ENCODE measurements around the gene SUGCT. TPM values are rescaled to one million over a fixed set of nuclear protein-coding genes. Genes with fewer than 3 reads are reported as not detected.
A peak's percentile ranks its signal among the peaks of the same experiment; 100 is the strongest.

Gene SUGCT
- polyA plus RNA-seq, 1 of the 3 experiments (the other 2 are of a cell fraction): 53.7 TPM

- H3K4me1 ChIP-seq (ENCODE audit: control insufficient read depth in 1 of 2, insufficient read depth in 2 of 2, low read depth in 1 of 2, low read length in 1 of 2): peaks cover 12 to 17% of the 10 kb centered on the region in 2 experiments; a peak in 3 of 4 replicates
- no peaks in the 10 kb centered on the region for H3K79me2 ChIP-seq (ENCODE audit: insufficient read depth)
- WGBS (ENCODE audit: low lambda C conversion rate): 82% methylated on average over 5 of the region's 5 CpGs
- POLR2A ChIA-PET: no interaction called here
- no peak for TF ChIP-seq USF2 (IDR thresholded peaks at IDR 0.05; ENCODE audit: borderline replicate concordance, low read depth, low read length)
- H3K9me2 ChIP-seq: no peaks in the 10 kb centered on the region
- H2AFZ ChIP-seq (ENCODE audit: low read depth): 0 out of 2 replicates have a peak overlapping the region, but pooled peaks have one; percentile 2
- no peaks in the 10 kb centered on the region for H3K9me3 ChIP-seq
- no peaks in the 10 kb centered on the region for H3K27me3 ChIP-seq (ENCODE audit: insufficient read depth)
- DNase-seq: no peak
- H3K36me3 ChIP-seq (replicated peaks in 1 of 2; ENCODE audit: control insufficient read depth in 1 of 2, insufficient read depth in 2 of 2, low read length in 1 of 2): no peaks in the 10 kb centered on the region
- CTCF ChIA-PET: interaction anchor here (0.6 to 11.4 kb wide), 21 partner anchors 12 to 1381 kb away, joined by 3 to 96 read pairs (median 6); partner anchors contain the start of gene INHBA
- peak overlapping the region; percentile 36 for H3K9ac ChIP-seq
- peak overlapping the region; percentile 83 to 96 for H3K27ac ChIP-seq (ENCODE audit: low read depth in 2 of 2, low read length in 1 of 2)
- peaks cover 21% of the 10 kb centered on the region for H3F3A ChIP-seq (replicated peaks; ENCODE audit: insufficient read depth)
- H3K4me3 ChIP-seq (ENCODE audit: low read depth in 2 of 2, low read length in 1 of 2): no peak overlapping the region
- no peaks in the 10 kb centered on the region for H4K20me1 ChIP-seq (ENCODE audit: insufficient read depth)
- peak overlapping the region; percentile 9; the same call in 1 of the 2 replicates for H3K4me2 ChIP-seq
Measured at GRCh38 chr7:40330408-40330807, 195.6 kb downstream of the SUGCT start.

GRCh38 chr7:40331915-40332314 lies 197.1 kb downstream of the SUGCT start:
- ChIA-PET CTCF (interaction anchor here (0.9 to 11.4 kb wide), 11 partner anchors 15 to 1394 kb away, joined by 3 to 96 read pairs (median 6); partner anchors contain the start of gene INHBA), POLR2A (no interaction called here)
- H3K27ac ChIP-seq (ENCODE audit: low read depth in 2 of 2, low read length in 1 of 2): peak overlapping the region; percentile 83 to 96
- no peaks in the 10 kb centered on the region for H3K27me3 ChIP-seq (ENCODE audit: insufficient read depth)
- 26% methylated on average over 1 of the region's 1 CpG for WGBS (ENCODE audit: low lambda C conversion rate)
- H3K9me2 ChIP-seq: no peaks in the 10 kb centered on the region
- H2AFZ ChIP-seq (ENCODE audit: low read depth): no peak overlapping the region
- no peak for DNase-seq
- no peaks in the 10 kb centered on the region for H3K79me2 ChIP-seq (ENCODE audit: insufficient read depth)
- H4K20me1 ChIP-seq (ENCODE audit: insufficient read depth): no peaks in the 10 kb centered on the region
- H3K4me1 ChIP-seq (ENCODE audit: control insufficient read depth in 1 of 2, insufficient read depth in 2 of 2, low read depth in 1 of 2, low read length in 1 of 2): peaks cover 12 to 17% of the 10 kb centered on the region in 2 experiments; a peak in 3 of 4 replicates
- H3K9ac ChIP-seq: no peak overlapping the region
- peaks cover 15% of the 10 kb centered on the region for H3F3A ChIP-seq (replicated peaks; ENCODE audit: insufficient read depth)
- H3K4me3 ChIP-seq (ENCODE audit: low read depth in 2 of 2, low read length in 1 of 2): no peak overlapping the region
- H3K36me3 ChIP-seq (replicated peaks in 1 of 2; ENCODE audit: control insufficient read depth in 1 of 2, insufficient read depth in 2 of 2, low read length in 1 of 2): no peaks in the 10 kb centered on the region
- H3K9me3 ChIP-seq: peaks cover 1% of the 10 kb centered on the region; the same call in 1 of the 2 replicates
- no peak overlapping the region for H3K4me2 ChIP-seq
- TF ChIP-seq RFX5 (IDR thresholded peaks at IDR 0.05; ENCODE audit: low read length) (no peak), TCF12 (IDR thresholded peaks at IDR 0.05) (peak; percentile 60), RAD21 (IDR thresholded peaks at IDR 0.05; ENCODE audit: low read length) (no peak), FOXM1 (IDR thresholded peaks at IDR 0.05; ENCODE audit: low read depth) (no peak), EP300 (IDR thresholded peaks at IDR 0.05; ENCODE audit: borderline replicate concordance in 1 of 2, low read depth in 1 of 2, low read length in 1 of 2) (0 out of 4 replicates have a peak, but pooled peaks of 1 of the 2 experiments have one; percentile 45), PBX3 (IDR thresholded peaks at IDR 0.05) (peak; percentile 62), JUND (IDR thresholded peaks at IDR 0.05) (peak; percentile 18; the same call in 1 of the 2 replicates)

- POLR2A ChIA-PET: no interaction called here
- CTCF ChIA-PET: interaction anchor here (1.1 to 11.4 kb wide), 4 partner anchors 101 to 1379 kb away, joined by 3 to 66 read pairs (median 10); no protein-coding TSS in a partner anchor
- Histone ChIP-seq H3K4me2 (no peak overlapping the region), H3K9me2 (no peaks in the 10 kb centered on the region), H3K79me2 (ENCODE audit: insufficient read depth) (no peaks in the 10 kb centered on the region), H3K27me3 (ENCODE audit: insufficient read depth) (no peaks in the 10 kb centered on the region), H3K27ac (ENCODE audit: low read depth in 2 of 2, low read length in 1 of 2) (peak overlapping the region; percentile 83 to 96; a peak in 3 of 4 replicates), H2AFZ (ENCODE audit: low read depth) (no peak overlapping the region), H3K4me3 (ENCODE audit: low read depth in 2 of 2, low read length in 1 of 2) (no peak overlapping the region), H3F3A (replicated peaks; ENCODE audit: insufficient read depth) (peaks cover 15% of the 10 kb centered on the region), H3K9ac (no peak overlapping the region), H3K4me1 (ENCODE audit: control insufficient read depth in 1 of 2, insufficient read depth in 2 of 2, low read depth in 1 of 2, low read length in 1 of 2) (peaks cover 12 to 17% of the 10 kb centered on the region in 2 experiments; a peak in 3 of 4 replicates), H3K36me3 (replicated peaks in 1 of 2; ENCODE audit: control insufficient read depth in 1 of 2, insufficient read depth in 2 of 2, low read length in 1 of 2) (no peaks in the 10 kb centered on the region), H3K9me3 (peaks cover 4% of the 10 kb centered on the region; the same call in 1 of the 2 replicates), H4K20me1 (ENCODE audit: insufficient read depth) (no peaks in the 10 kb centered on the region)
- no peak for DNase-seq
- no peak for TF ChIP-seq GATA2 (CRISPR knock-in tag; IDR thresholded peaks at IDR 0.05)
- TF ChIP-seq EZH2phosphoT487 (IDR thresholded peaks at IDR 0.05; ENCODE audit: borderline replicate concordance, low read depth): no peak
- TF ChIP-seq TAF1 (IDR thresholded peaks at IDR 0.05; ENCODE audit: borderline replicate concordance, low read depth, low read length): no peak
- TF ChIP-seq FOXM1 (IDR thresholded peaks at IDR 0.05; ENCODE audit: low read depth): no peak
- no peak for TF ChIP-seq NRF1 (IDR thresholded peaks at IDR 0.05; ENCODE audit: low read depth, low read length)
- TF ChIP-seq ZBTB33 (IDR thresholded peaks at IDR 0.05; ENCODE audit: borderline replicate concordance, low read depth): no peak
- TF ChIP-seq RAD21 (IDR thresholded peaks at IDR 0.05; ENCODE audit: low read length): no peak
- TF ChIP-seq TEAD4 (IDR thresholded peaks at IDR 0.05; ENCODE audit: borderline replicate concordance, insufficient read depth): no peak
- no peak for TF ChIP-seq IRF3 (IDR thresholded peaks at IDR 0.05; ENCODE audit: low read depth, low read length)
- no peak for TF ChIP-seq RXRA (IDR thresholded peaks at IDR 0.05; ENCODE audit: borderline replicate concordance, low read depth)
- no peak for TF ChIP-seq RFX5 (IDR thresholded peaks at IDR 0.05; ENCODE audit: low read length)
Measured at GRCh38 chr7:40332516-40332915, 197.7 kb downstream of the SUGCT start.

Measured in SK-N-SH (cell line).